ENCODE measurements around the gene SLC35C1. TPM values are rescaled to one million over a fixed set of nuclear protein-coding genes. Genes with fewer than 3 reads are reported as not detected.

SLC35C1 gene
- total RNA-seq, 1 experiment from 2014 or later: 5.4 TPM

DNA sequence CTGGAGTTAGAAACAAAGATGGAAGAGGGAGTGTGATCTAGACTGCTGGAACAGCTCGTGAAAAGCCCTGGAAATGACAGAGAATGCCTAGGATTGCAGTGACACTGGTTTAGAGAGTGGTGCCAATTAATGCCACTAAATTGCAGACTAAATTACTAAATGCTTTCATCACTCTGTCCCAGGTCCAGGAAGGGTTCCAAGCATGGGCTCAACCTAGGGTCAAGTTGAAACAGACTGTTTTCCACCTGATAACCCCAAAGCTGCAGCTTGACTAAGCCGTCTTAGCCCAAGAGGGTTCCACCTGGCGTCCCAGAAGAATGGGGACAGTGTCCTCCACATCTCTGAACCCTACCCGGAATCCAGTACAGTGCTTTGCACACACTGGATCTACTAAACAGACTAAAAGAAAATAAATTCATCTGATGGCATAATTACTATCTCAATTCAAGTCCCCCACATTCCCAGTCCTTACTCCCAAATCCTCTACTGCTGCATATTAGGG, 41.3 kb downstream of the SLC35C1 start:
- DNase-seq (ENCODE audit: low spot score): no peak

GRCh38 chr11:45846974-45847910, 42.3 kb downstream of the SLC35C1 start, which contains the start of gene CRY2:
CRY2 (plus strand) TSS chr11:45847475; CDS start chr11:45847491, 16 bp downstream.
- peak; percentile 93 for DNase-seq (ENCODE audit: low spot score)

DNA sequence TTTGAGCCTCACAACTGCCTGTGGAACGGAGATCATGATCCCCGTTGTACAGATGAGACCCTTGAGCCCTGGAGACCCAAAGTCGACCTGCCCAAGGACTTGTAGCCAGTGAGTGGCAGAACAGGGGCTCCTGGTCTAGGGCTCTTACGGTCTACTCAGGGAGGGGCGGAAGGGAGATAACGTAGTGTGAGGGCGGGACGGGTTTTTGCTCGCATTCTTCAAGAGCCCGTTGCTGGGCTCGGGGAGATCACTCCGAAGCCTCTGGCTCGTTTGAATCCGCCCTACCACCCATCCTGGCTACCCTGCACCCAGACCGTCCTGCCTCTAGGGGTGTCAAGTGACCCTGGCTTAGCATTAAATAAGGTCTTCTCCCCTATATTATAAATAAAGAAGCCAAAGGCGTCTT, 43.0 kb downstream of the SLC35C1 start:
- DNase-seq (ENCODE audit: low spot score): peak; percentile 44

DNA sequence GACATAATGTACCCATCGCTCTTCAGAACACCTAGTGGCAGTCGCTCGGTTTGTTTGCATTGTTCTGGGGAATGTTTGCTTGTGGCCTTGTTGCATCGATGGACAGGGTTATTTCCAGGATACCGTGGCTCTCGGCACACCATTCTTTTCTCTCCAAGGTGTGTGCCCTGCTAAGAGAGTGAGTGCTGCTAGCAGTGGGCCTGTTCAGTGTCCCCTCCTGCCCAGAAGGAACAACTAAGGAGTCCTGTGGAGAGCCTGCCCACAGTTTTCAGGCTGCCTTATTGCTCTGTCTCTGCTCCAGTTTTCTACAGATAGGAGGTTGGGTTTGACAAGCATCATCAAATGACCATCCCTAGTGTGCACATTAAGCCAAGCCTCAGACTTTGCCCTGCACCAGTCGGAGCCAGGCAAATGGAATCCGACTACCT, 43.7 kb downstream of the SLC35C1 start:
- no peak for DNase-seq (ENCODE audit: low spot score)

DNA sequence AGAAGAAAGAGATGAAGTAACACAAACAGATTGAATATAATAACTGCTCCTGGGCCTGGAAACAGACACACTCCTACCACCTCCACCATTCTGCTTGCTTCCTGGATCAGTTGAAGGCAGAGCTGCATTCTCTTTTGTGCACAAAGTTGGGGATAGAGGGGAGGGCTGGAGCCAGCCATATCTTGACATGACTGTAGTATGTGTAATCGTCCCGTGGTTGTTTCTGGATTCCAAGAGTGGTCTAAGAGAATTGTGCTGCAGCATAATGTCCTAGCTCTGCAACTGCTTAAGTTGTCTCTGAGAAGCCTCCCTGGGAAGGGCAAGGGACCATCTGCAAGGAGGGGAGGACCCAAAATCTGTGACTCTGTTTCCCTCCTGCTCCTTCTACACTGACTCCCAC, 45.5 kb downstream of the SLC35C1 start:
- no peak for DNase-seq (ENCODE audit: low spot score)

DNA sequence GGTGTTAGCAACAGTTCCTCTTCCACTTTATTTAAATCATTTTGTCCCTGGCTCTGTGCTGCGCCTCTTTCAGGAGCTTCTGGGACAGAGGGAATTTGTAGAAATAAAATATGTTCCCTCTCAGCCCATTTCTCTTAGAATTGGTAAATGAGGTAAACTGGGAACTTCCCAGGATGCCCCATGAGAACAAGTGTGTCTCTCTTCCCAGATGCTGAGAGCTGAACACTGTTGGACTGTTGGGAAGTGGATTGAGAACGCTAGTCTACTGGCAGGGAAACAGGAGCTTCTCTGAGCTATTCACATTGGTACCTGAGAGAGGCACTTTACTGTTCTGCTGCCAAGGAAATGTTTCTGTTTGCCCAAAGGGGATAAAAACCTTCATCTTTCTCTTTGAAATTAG, 46.3 kb downstream of the SLC35C1 start:
- no peak for DNase-seq (ENCODE audit: low spot score)

- no peak for DNase-seq (ENCODE audit: low spot score)
Measured at GRCh38 chr11:45852018-45852711, 47.2 kb downstream of the SLC35C1 start.

- no peak for DNase-seq (ENCODE audit: low spot score)
Measured at GRCh38 chr11:45852712-45853101, 47.8 kb downstream of the SLC35C1 start.

DNA sequence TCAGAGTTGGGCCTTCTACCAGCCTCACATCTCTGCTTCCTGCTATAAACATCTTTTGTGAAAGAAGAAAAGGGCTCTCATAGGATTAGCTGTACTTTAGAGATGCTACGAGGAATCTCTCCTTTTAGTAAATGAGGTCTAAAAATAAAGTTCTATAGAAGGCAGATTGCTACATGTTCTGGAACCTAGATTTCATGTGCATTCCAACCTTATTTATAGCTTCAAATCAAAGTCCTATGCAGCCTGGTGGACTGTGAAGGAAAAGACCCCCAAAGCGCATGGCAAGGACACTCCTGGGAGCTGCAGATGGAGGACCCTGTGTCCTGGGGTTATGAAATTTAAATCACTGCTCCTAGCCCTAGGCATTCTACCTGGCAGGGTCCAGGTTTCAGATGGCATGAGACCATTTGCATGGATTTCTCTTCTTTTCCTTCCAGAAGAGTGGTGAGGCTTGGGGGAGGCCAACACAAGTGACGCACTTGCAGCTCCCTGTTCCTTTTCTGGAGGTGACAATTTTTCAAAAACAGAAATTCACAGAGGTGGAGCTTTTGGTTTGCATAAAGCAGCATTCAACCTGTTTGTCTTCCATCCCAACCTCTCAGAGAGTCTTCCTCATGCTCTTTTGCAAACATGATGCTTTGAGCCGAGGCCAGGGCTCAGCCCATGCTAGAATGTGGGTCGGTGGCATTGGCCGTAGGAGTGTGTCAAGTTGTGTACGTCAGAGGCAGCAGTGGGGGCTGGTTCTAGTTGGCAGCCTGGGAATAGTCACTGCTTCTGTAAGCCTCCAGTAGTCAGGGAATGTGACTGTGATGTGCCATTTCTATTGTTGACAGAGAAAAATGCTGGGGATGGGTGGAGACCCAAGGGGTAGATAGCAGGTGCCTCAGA, 48.6 kb downstream of the SLC35C1 start:
- no peak for DNase-seq (ENCODE audit: low spot score)

DNA sequence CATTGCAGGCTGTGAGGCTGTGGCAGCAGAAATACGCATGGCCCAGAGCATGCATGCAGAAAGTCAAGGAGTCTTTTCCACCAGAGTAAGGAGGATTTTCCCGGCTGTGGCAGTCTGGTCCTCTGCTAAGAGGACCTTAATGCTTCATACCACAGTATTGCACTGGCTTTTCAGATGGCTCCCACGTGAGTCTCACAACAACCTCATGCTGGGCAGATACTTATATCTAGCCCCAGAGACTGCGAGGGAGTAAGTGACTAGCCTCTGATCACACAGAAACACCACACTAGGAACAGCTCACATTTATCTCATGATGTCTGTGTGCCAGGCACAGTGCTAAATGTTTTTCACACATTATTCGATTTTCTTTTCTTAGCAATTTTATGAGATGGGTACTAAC, 50.4 kb downstream of the SLC35C1 start:
- no peak for DNase-seq (ENCODE audit: low spot score)

DNA sequence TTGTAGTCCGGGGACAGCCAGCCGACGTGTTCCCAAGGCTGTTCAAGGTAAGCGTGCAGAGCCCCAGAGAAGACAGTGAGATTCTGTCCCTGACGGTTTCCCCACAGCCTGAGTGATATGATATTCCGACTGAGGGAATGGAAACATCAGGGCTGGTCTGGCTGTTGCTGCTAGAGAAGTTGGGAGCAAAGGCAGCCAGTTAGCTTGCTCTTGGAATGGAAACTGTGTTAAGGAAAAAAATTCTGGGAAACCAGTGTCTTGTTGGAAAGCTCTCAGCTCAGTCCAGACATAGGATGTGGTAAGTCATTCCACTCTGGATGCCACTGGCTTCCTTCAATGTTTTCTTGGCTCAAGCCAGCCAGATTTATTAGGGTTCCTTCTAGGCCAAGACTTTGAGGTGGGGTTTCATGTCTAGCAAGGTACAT, 51.1 kb downstream of the SLC35C1 start:
- no peak for DNase-seq (ENCODE audit: low spot score)

DNA sequence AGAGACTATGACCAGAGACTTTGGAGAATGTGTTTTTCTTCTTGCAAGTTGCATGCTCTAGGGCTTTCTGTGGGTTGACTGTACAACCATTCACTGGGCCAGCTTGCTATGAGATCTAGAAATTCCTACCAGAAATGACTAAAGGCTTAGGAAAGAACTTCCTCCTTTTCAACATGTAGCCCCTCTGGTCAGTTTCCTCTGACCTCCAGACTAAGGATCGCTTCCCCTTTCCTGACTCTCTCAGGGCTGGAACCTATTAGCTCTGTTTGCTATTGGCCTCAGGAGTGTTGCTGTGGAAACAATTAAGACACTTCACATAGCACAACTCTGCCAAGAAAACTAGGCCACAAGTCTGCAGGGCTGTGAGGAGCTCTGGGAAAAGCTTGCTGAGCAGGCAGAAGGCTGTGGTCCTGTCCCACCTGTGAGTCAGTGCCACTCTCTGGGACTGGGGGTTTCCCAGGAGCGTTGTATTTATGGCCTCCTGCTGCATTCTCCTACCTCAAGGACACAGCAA, 53.1 kb downstream of the SLC35C1 start:
- DNase-seq (ENCODE audit: low spot score): peak; percentile 48

DNA sequence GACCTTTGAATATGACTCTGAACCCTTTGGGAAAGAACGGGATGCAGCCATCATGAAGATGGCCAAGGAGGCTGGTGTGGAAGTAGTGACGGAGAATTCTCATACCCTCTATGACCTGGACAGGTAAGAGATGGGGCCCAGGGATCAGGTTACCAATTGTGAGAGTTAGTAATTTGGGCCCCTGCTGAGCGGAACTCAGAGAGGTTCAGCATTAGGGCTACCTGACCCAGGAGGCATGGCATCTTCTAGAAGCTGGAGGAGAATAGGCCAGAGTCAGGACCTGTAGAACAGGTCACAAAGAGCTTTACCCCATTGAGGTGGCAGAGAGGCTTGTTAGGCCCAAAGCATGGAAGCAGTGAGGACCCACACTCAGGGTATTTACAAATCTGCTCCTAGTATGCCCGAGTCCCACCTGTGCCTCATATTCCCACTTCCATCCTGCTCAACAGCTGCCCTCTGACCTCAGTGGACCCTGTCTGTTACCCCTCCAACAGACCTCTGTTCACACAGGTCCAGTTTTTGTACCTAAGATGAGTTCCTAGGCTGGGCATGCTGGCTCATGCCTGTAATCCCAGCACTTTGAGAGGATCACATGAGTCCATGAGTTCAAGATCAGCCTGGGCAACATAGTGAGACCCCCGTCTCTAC, 53.9 kb downstream of the SLC35C1 start:
- DNase-seq (ENCODE audit: low spot score): no peak

- peak; percentile 89 for DNase-seq (ENCODE audit: low spot score)
Measured at GRCh38 chr11:45859661-45860140, 54.8 kb downstream of the SLC35C1 start.

DNA sequence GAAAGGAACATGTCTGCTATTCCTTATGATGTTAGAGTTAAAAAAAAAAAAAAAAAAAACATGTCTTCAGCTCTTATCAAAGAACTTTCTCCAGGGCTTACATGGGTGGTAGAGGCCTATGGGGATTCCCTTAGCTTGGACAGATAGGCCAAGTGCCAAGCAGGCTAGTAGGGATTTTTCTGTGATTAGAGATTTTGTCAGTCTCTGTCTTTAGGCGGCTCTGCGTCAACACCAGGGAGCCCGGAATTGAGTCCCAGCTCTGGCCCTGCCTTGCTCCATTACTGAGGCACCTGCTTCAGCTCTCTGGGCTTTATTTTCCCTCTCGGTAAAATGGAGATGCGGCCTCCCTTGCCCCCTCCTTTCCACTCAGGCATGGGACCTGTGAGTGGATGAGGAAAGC, 55.4 kb downstream of the SLC35C1 start:
- DNase-seq (ENCODE audit: low spot score): no peak

DNA sequence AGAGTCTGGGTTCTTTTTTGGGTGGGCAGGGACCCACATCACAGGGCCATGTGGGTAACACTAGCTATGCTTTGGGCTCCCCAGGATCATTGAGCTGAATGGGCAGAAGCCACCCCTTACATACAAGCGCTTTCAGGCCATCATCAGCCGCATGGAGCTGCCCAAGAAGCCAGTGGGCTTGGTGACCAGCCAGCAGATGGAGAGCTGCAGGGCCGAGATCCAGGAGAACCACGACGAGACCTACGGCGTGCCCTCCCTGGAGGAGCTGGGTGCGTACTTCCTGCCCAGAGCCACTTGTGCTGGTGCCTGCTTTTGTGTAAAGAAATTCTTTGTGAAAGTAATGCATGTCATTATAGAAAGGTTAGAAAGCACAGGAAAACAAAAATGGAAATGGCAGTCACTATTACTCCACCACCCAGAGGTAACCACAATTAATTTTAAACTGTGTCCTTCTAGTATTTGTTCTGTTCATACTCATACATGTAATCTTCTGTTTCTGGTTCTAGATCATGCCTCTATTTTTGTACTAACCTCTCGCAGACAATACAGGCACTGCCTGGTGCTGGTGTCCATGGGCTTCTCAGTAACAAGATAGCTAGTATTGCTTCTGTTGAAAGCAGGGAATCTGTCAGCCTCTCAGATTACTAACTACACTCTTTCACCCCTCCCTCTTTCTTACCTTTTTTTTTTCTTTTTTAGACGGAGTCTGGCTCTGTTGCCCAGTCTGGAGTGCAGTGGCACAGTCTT, 56.0 kb downstream of the SLC35C1 start:
- DNase-seq (ENCODE audit: low spot score): no peak
